ENCODE measurements around the gene SMAD4. TPM values are rescaled to one million over a fixed set of nuclear protein-coding genes. Genes with fewer than 3 reads are reported as not detected.

SMAD4 gene
- polyA plus RNA-seq, 1 donor (not counting 4 experiments of a cell fraction or from before 2014, with no cell fraction given): 68.2 TPM

- H3K9me1 ChIP-seq (ENCODE audit: control insufficient read depth, extremely low read depth, insufficient read depth, low read length): no peaks in the 10 kb centered on the region
- H3K79me2 ChIP-seq (ENCODE audit: control insufficient read depth, insufficient read depth, low read length): peaks cover 10% of the 10 kb centered on the region
- no peak overlapping the region for H3K27ac ChIP-seq (ENCODE audit: control insufficient read depth, insufficient read depth, low read length)
- TF ChIP-seq, protein P1, sequence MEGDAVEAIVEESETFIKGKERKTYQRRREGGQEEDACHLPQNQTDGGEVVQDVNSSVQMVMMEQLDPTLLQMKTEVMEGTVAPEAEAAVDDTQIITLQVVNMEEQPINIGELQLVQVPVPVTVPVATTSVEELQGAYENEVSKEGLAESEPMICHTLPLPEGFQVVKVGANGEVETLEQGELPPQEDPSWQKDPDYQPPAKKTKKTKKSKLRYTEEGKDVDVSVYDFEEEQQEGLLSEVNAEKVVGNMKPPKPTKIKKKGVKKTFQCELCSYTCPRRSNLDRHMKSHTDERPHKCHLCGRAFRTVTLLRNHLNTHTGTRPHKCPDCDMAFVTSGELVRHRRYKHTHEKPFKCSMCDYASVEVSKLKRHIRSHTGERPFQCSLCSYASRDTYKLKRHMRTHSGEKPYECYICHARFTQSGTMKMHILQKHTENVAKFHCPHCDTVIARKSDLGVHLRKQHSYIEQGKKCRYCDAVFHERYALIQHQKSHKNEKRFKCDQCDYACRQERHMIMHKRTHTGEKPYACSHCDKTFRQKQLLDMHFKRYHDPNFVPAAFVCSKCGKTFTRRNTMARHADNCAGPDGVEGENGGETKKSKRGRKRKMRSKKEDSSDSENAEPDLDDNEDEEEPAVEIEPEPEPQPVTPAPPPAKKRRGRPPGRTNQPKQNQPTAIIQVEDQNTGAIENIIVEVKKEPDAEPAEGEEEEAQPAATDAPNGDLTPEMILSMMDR (optimal IDR thresholded peaks at IDR 0.05 in 1 of 3, IDR thresholded peaks at IDR 0.05 in 1 of 3, conservative IDR thresholded peaks at IDR 0.05 in 1 of 3; ENCODE audit: extremely low read depth in 1 of 3, insufficient read depth in 2 of 3, low read length in 3 of 3): no peak
- TF ChIP-seq EZH2 (IDR thresholded peaks at IDR 0.05; ENCODE audit: low read length): no peak
- no peaks in the 10 kb centered on the region for H4K20me1 ChIP-seq (ENCODE audit: control insufficient read depth, extremely low read depth, insufficient read depth, low read length)
- FAIRE-seq (no peak), DNase-seq (ENCODE audit: low read depth, low spot score) (no peak)
- H3K4me2 ChIP-seq (ENCODE audit: control insufficient read depth, extremely low read depth, insufficient read depth, low read depth, low read length): no peak overlapping the region
- no peak overlapping the region for H3K4me3 ChIP-seq (ENCODE audit: control insufficient read depth in 2 of 3, extremely low read depth in 1 of 3, insufficient read depth in 2 of 3, low read depth in 1 of 3, low read length in 3 of 3)
- H3K9me3 ChIP-seq (ENCODE audit: control insufficient read depth, low read depth, low read length): no peaks in the 10 kb centered on the region
- peaks cover 1 to 10% of the 10 kb centered on the region in 2 experiments for H3K36me3 ChIP-seq (ENCODE audit: control insufficient read depth in 2 of 2, extremely low read depth in 1 of 2, insufficient read depth in 2 of 2, low read length in 2 of 2)
- no peaks in the 10 kb centered on the region for H3K27me3 ChIP-seq (ENCODE audit: control insufficient read depth, extremely low read depth, insufficient read depth, low read length)
- H3K4me1 ChIP-seq (ENCODE audit: control insufficient read depth, extremely low read depth, insufficient read depth, low read length): peaks cover 27% of the 10 kb centered on the region
- no peak overlapping the region for H3K9ac ChIP-seq (ENCODE audit: control insufficient read depth, extremely low read depth, insufficient read depth, low read length)
- dilution Hi-C loops (cut with MboI; ENCODE audit: extremely low pct_ligation_motif_present, low sequenced_read_pairs): no loop called here
- H2AFZ ChIP-seq (ENCODE audit: control insufficient read depth, low read length): no peak overlapping the region
These were observed 36.3 kb downstream of the SMAD4 start for GRCh38 chr18:51066273-51066672.

GRCh38 chr18:51068105-51068504 lies 38.1 kb downstream of the SMAD4 start:
- Histone ChIP-seq H2AFZ (ENCODE audit: control insufficient read depth, low read length) (no peak overlapping the region), H4K20me1 (ENCODE audit: control insufficient read depth, extremely low read depth, insufficient read depth, low read length) (no peaks in the 10 kb centered on the region), H3K4me2 (ENCODE audit: control insufficient read depth, extremely low read depth, insufficient read depth, low read depth, low read length) (no peak overlapping the region), H3K36me3 (ENCODE audit: control insufficient read depth in 2 of 2, extremely low read depth in 1 of 2, insufficient read depth in 2 of 2, low read length in 2 of 2) (peaks cover 1 to 10% of the 10 kb centered on the region in 2 experiments), H3K9me1 (ENCODE audit: control insufficient read depth, extremely low read depth, insufficient read depth, low read length) (no peaks in the 10 kb centered on the region), H3K4me3 (ENCODE audit: control insufficient read depth in 2 of 3, extremely low read depth in 1 of 3, insufficient read depth in 2 of 3, low read depth in 1 of 3, low read length in 3 of 3) (no peak overlapping the region), H3K9ac (ENCODE audit: control insufficient read depth, extremely low read depth, insufficient read depth, low read length) (no peak overlapping the region), H3K27ac (ENCODE audit: control insufficient read depth, insufficient read depth, low read length) (no peak overlapping the region), H3K9me3 (ENCODE audit: control insufficient read depth, low read depth, low read length) (no peaks in the 10 kb centered on the region), H3K27me3 (ENCODE audit: control insufficient read depth, extremely low read depth, insufficient read depth, low read length) (no peaks in the 10 kb centered on the region), H3K4me1 (ENCODE audit: control insufficient read depth, extremely low read depth, insufficient read depth, low read length) (peaks cover 27% of the 10 kb centered on the region), H3K79me2 (ENCODE audit: control insufficient read depth, insufficient read depth, low read length) (peaks cover 16% of the 10 kb centered on the region)
- TF ChIP-seq EZH2 (IDR thresholded peaks at IDR 0.05; ENCODE audit: low read length): no peak
- TF ChIP-seq, protein P1 (optimal IDR thresholded peaks at IDR 0.05 in 1 of 3, IDR thresholded peaks at IDR 0.05 in 1 of 3, conservative IDR thresholded peaks at IDR 0.05 in 1 of 3; ENCODE audit: extremely low read depth in 1 of 3, insufficient read depth in 2 of 3, low read length in 3 of 3): no peak
- DNase-seq (ENCODE audit: low read depth, low spot score) (no peak), FAIRE-seq (no peak)
- dilution Hi-C loops (cut with MboI; ENCODE audit: extremely low pct_ligation_motif_present, low sequenced_read_pairs): no loop called here
